Activated CD8-positive, alpha-beta memory T cell treated with anti-CD3 and anti-CD28 coated beads, Interleukin-2, amount 50 U/mL, for 4 hours (primary cell): ENCODE results near the gene TTC12.

Source experiments
- DNase-seq: peaks from one replicate; pipeline ENCODE4 v3.0.0-alpha.2; 2020

Gene TTC12

DNA sequence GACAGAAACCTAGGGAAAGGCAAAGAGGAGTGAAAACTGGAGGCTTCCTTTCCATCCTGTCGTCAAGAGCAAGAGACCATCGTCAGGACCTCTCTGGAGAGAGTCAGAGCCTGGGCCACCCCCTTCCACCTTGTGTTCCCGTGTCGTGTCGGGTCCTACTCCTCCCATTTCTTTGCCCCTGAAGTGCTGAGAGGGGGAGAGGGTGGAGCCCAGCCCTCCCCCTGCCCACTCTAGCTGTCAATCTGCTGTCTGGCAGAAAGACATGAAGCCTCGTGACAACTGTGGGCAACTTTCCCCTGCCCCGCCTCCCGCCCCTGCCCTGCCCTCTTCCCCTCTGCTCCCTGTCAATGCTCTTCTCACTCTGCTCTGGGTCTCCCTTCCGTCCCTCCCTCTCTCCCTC is 93.8 kb downstream of the TTC12 start:
- DNase-seq, result no peak

DNA sequence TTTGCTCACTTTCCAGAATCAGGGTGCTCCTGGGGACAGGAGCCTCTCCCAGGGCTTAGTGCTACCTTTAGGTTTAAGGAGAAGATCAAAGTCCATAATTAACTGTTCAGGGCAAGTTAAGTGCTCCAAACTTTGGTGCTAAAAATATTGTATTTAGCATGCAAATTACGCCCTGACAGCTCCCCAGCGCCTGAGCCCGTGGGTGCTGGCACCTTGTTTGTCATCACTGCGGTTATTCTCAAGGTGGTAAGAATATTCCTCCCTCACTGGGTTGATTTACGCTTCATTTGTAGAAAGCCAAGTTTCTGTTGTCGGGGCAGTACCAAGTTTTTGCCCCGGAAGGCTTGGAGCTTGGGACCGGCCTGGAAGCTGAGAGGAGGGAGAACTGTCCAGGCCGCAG is 94.5 kb downstream of the TTC12 start:
- DNase-seq, result no peak

DNA sequence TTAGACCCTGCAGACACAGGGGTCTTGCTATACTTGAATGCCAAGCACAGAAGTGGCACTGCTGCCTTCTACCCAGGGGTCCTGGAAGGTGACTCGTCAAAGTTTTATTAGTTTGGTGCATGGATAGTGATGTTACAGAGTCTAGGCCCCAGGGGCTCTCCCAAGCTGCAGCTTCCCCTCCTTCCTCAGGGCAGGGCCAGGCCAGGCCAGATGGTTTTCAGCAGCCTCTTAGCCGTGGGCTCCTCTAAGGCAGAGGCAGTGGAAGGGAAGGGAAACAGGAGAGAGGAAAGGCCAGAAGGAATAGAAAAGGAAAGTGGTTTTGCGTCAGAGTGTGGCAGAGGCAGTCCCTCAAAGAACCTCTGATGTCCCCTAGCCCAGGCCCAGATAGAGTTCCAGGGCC is 95.1 kb downstream of the TTC12 start:
- DNase-seq, result no peak

DNA sequence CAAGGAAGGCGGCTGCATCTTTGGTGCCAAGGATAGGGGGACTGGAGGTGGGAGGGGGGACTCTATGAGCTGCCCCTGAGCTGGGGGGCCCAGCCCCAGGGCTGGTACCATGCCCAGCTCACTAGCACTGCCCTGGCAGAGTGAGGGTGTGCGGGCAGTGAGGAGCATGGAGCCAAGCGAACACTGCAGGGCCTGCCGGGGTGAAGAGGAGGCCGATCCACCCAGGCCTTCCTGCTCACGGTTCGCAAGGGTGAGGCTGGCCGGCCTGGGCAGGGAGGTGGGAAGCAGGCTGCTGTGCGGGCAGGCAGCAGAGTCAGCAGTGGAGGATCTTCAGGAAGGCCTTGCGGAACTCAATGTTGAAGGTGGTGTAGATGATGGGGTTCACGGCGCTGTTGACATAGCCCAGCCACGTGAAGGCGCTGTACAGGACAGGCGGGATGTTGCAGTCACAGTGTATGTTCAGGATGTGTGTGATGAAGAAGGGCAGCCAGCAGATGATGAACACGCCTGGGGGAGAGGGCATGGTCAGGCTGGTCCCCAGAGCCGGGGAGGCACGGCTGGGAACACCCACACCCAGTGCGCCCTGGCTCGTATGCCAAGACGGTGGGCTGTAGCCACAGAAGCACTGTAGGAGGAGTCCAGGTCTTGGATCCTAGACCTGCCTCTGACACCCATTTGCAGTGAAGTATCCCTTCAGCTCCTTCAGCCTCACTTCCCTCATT is 96.2 kb downstream of the TTC12 start:
- DNase-seq, result no peak

DNA sequence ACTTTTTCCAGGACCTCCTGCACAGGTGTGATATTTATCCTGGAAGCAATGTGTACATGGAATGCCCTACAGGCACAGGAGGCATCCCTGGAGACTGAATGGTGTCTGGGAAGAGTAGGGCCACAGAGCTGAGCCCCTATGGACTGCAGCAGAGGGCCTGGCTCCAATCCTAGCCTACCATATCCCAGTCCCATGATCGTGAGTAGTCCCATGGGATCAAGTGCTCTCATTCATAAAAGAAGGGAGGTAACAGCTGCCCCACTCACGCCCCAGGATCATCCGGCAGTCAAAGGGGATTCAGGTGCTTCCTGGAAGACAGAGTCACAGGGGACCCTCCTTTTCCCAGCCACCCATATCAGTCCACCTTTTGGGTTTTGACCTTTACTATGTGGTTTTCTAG is 97.2 kb downstream of the TTC12 start:
- no peak for DNase-seq

DNA sequence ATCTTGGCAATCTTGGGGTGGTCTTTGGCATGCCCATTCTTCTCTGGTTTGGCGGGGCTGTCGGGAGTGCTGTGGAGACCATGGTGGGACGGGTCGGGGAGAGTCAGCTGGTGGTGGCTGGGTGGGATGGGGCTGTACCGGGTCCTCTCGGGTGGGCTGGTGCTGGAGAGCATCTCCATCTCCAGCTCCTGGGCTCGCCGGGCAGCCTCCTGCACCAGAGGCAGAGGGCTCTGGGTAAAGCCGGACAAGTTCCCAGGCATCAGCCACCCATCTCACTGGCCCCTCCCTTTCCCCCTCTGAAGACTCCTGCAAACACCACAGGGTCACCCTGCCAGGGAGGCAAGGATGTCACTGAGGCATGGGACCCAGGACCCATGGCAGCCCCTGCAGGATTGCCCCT is 98.3 kb downstream of the TTC12 start:
- no peak for DNase-seq

DNA sequence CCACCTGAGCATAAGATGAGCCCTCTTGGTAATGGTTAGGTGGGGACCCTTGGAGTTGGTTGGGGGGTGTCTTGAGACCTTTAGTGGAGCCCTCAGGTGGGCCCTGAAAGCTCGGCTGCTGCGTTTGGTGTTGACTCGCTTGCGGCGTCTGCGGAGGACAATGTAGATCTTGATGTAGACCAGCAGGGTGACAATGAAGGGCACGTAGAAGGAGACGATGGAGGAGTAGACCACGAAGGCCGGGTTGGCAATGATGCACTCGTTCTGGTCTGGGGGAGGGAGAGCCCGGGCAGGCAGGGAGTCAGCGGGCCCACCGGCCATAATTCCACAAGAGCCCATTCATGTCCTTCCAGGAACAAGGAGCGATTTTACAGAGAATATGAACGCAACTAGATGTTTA is 101.0 kb downstream of the TTC12 start:
- no peak for DNase-seq
